ENCODE data around the gene RCOR1.
A peak's percentile ranks its signal among the peaks of the same experiment; 100 is the strongest.

The RCOR1 gene

GRCh38 chr14:102750376-102750775 lies 157.9 kb downstream of the RCOR1 start:
- peak overlapping the region; percentile 84 for H3K4ac ChIP-seq (ENCODE audit: low read length)
- no peaks in the 10 kb centered on the region for H3K27me3 ChIP-seq (ENCODE audit: control insufficient read depth in 3 of 3, insufficient read depth in 3 of 3, low read depth in 1 of 3, low read length in 3 of 3)
- H3K23ac ChIP-seq (ENCODE audit: low read depth, low read length, poor library complexity) = no peak overlapping the region
- H2BK120ac ChIP-seq (ENCODE audit: low read depth, low read length) = peak overlapping the region; percentile 96
- DNase-seq (ENCODE audit: low spot score) = no peak
- H3K4me3 ChIP-seq (ENCODE audit: low read length in 2 of 2) = no peak overlapping the region
- no peaks in the 10 kb centered on the region for H3K79me1 ChIP-seq (ENCODE audit: low read depth, low read length)
- peak overlapping the region; percentile 87 for H2BK5ac ChIP-seq (ENCODE audit: low read length)
- no peaks in the 10 kb centered on the region for H3K36me3 ChIP-seq (replicated peaks in 1 of 2; ENCODE audit: control insufficient read depth in 2 of 2, insufficient read depth in 2 of 2, low read length in 2 of 2)
- peak overlapping the region; percentile 93 for H3K18ac ChIP-seq (ENCODE audit: low read length)
- H2AFZ ChIP-seq (ENCODE audit: low read length) = no peak overlapping the region
- H3K4me2 ChIP-seq (ENCODE audit: insufficient read depth, low read length, poor library complexity, severe bottlenecking) = no peak overlapping the region
- H2BK15ac ChIP-seq (ENCODE audit: low read length) = peak overlapping the region; percentile 98
- H4K8ac ChIP-seq (ENCODE audit: low read depth, low read length) = no peak overlapping the region
- H2BK12ac ChIP-seq (ENCODE audit: low read length) = peak overlapping the region; percentile 46
- no peak overlapping the region for H3K27ac ChIP-seq (replicated peaks; ENCODE audit: low read length)
- H3K14ac ChIP-seq (ENCODE audit: low read length) = peak overlapping the region; percentile 71
- WGBS, 2 donors (ENCODE audit: extremely low coverage in 2 of 2, insufficient read length in 2 of 2, insufficient replicate concordance in 1 of 2) = no CpG with 5 or more reads among the region's 14 CpGs
- no peak overlapping the region for H4K91ac ChIP-seq (ENCODE audit: low read depth, low read length, poor library complexity)
- H3K4me1 ChIP-seq (ENCODE audit: control insufficient read depth in 2 of 2, insufficient read depth in 1 of 2, low read depth in 1 of 2, low read length in 2 of 2) = peaks cover 7 to 14% of the 10 kb centered on the region in 2 donors
- peak overlapping the region; percentile 90 for H2AK5ac ChIP-seq (ENCODE audit: low read depth, low read length)
- H3K9ac ChIP-seq (ENCODE audit: low read depth, low read length, poor library complexity) = no peak overlapping the region
- peaks cover 0 to 1% of the 10 kb centered on the region in 2 donors for H3K9me3 ChIP-seq (replicated peaks in 1 of 2; ENCODE audit: control insufficient read depth in 2 of 2, insufficient read depth in 1 of 2, low read depth in 1 of 2, low read length in 2 of 2)

GRCh38 chr14:102751088-102751487 lies 158.6 kb downstream of the RCOR1 start:
- no peaks in the 10 kb centered on the region for H3K27me3 ChIP-seq (ENCODE audit: control insufficient read depth in 3 of 3, insufficient read depth in 3 of 3, low read depth in 1 of 3, low read length in 3 of 3)
- no peak overlapping the region for H3K4me2 ChIP-seq (ENCODE audit: insufficient read depth, low read length, poor library complexity, severe bottlenecking)
- H2BK5ac ChIP-seq (ENCODE audit: low read length) = peak overlapping the region; percentile 87
- peak overlapping the region; percentile 22 for H2BK12ac ChIP-seq (ENCODE audit: low read length)
- peak overlapping the region; percentile 93 for H3K18ac ChIP-seq (ENCODE audit: low read length)
- peaks cover 7 to 14% of the 10 kb centered on the region in 2 donors for H3K4me1 ChIP-seq (ENCODE audit: control insufficient read depth in 2 of 2, insufficient read depth in 1 of 2, low read depth in 1 of 2, low read length in 2 of 2)
- H3K4me3 ChIP-seq (ENCODE audit: low read length in 2 of 2) = no peak overlapping the region
- H2BK15ac ChIP-seq (ENCODE audit: low read length) = peak overlapping the region; percentile 96
- peak overlapping the region; percentile 90 for H2AK5ac ChIP-seq (ENCODE audit: low read depth, low read length)
- H4K8ac ChIP-seq (ENCODE audit: low read depth, low read length) = no peak overlapping the region
- no peak overlapping the region for H3K4ac ChIP-seq (ENCODE audit: low read length)
- H3K9me3 ChIP-seq (replicated peaks in 1 of 2; ENCODE audit: control insufficient read depth in 2 of 2, insufficient read depth in 1 of 2, low read depth in 1 of 2, low read length in 2 of 2) = peaks cover 0 to 1% of the 10 kb centered on the region in 2 donors
- no peak overlapping the region for H4K91ac ChIP-seq (ENCODE audit: low read depth, low read length, poor library complexity)
- no peak overlapping the region for H2AFZ ChIP-seq (ENCODE audit: low read length)
- no CpG with 5 or more reads among the region's 16 CpGs for WGBS, 2 donors (ENCODE audit: extremely low coverage in 2 of 2, insufficient read length in 2 of 2, insufficient replicate concordance in 1 of 2)
- peak overlapping the region; percentile 56 for H3K14ac ChIP-seq (ENCODE audit: low read length)
- H3K27ac ChIP-seq (replicated peaks; ENCODE audit: low read length) = no peak overlapping the region
- H2BK120ac ChIP-seq (ENCODE audit: low read depth, low read length) = peak overlapping the region; percentile 96
- H3K79me1 ChIP-seq (ENCODE audit: low read depth, low read length) = no peaks in the 10 kb centered on the region
- H3K23ac ChIP-seq (ENCODE audit: low read depth, low read length, poor library complexity) = no peak overlapping the region
- H3K9ac ChIP-seq (ENCODE audit: low read depth, low read length, poor library complexity) = peak overlapping the region; percentile 77
- H3K36me3 ChIP-seq (replicated peaks in 1 of 2; ENCODE audit: control insufficient read depth in 2 of 2, insufficient read depth in 2 of 2, low read length in 2 of 2) = no peaks in the 10 kb centered on the region
- DNase-seq (ENCODE audit: low spot score) = no peak

- H3K9me3 ChIP-seq (replicated peaks in 1 of 2; ENCODE audit: control insufficient read depth in 2 of 2, insufficient read depth in 1 of 2, low read depth in 1 of 2, low read length in 2 of 2) = peaks cover 0 to 1% of the 10 kb centered on the region in 2 donors
- no peak overlapping the region for H4K91ac ChIP-seq (ENCODE audit: low read depth, low read length, poor library complexity)
- peaks cover 7 to 15% of the 10 kb centered on the region in 2 donors for H3K4me1 ChIP-seq (ENCODE audit: control insufficient read depth in 2 of 2, insufficient read depth in 1 of 2, low read depth in 1 of 2, low read length in 2 of 2)
- no peak overlapping the region for H3K4me2 ChIP-seq (ENCODE audit: insufficient read depth, low read length, poor library complexity, severe bottlenecking)
- peak overlapping the region; percentile 11 for H2BK5ac ChIP-seq (ENCODE audit: low read length)
- H3K4ac ChIP-seq (ENCODE audit: low read length) = no peak overlapping the region
- H2AK5ac ChIP-seq (ENCODE audit: low read depth, low read length) = peak overlapping the region; percentile 88
- H3K14ac ChIP-seq (ENCODE audit: low read length) = peak overlapping the region; percentile 21
- no peaks in the 10 kb centered on the region for H3K27me3 ChIP-seq (ENCODE audit: control insufficient read depth in 3 of 3, insufficient read depth in 3 of 3, low read depth in 1 of 3, low read length in 3 of 3)
- peak overlapping the region; percentile 76 for H3K18ac ChIP-seq (ENCODE audit: low read length)
- no peak overlapping the region for H2AFZ ChIP-seq (ENCODE audit: low read length)
- DNase-seq (ENCODE audit: low spot score) = no peak
- H4K8ac ChIP-seq (ENCODE audit: low read depth, low read length) = no peak overlapping the region
- H2BK15ac ChIP-seq (ENCODE audit: low read length) = no peak overlapping the region
- H3K79me1 ChIP-seq (ENCODE audit: low read depth, low read length) = no peaks in the 10 kb centered on the region
- peak overlapping the region; percentile 41 for H2BK12ac ChIP-seq (ENCODE audit: low read length)
- no CpG with 5 or more reads among the region's 14 CpGs for WGBS, 2 donors (ENCODE audit: extremely low coverage in 2 of 2, insufficient read length in 2 of 2, insufficient replicate concordance in 1 of 2)
- no peak overlapping the region for H3K9ac ChIP-seq (ENCODE audit: low read depth, low read length, poor library complexity)
- no peak overlapping the region for H3K27ac ChIP-seq (replicated peaks; ENCODE audit: low read length)
- no peak overlapping the region for H3K4me3 ChIP-seq (ENCODE audit: low read length in 2 of 2)
- no peaks in the 10 kb centered on the region for H3K36me3 ChIP-seq (replicated peaks in 1 of 2; ENCODE audit: control insufficient read depth in 2 of 2, insufficient read depth in 2 of 2, low read length in 2 of 2)
- H3K23ac ChIP-seq (ENCODE audit: low read depth, low read length, poor library complexity) = no peak overlapping the region
- H2BK120ac ChIP-seq (ENCODE audit: low read depth, low read length) = peak overlapping the region; percentile 87
Observed at GRCh38 chr14:102752239-102752847, 159.9 kb downstream of the RCOR1 start.

GRCh38 chr14:102754370-102755262 lies 162.2 kb downstream of the RCOR1 start:
- no peak for DNase-seq (ENCODE audit: low spot score)
- peak overlapping the region; percentile 88 for H2AK5ac ChIP-seq (ENCODE audit: low read depth, low read length)
- H3K14ac ChIP-seq (ENCODE audit: low read length) = no peak overlapping the region
- H3K4me3 ChIP-seq (ENCODE audit: low read length in 2 of 2) = no peak overlapping the region
- no peaks in the 10 kb centered on the region for H3K36me3 ChIP-seq (replicated peaks in 1 of 2; ENCODE audit: control insufficient read depth in 2 of 2, insufficient read depth in 2 of 2, low read length in 2 of 2)
- no peak overlapping the region for H3K4me2 ChIP-seq (ENCODE audit: insufficient read depth, low read length, poor library complexity, severe bottlenecking)
- peaks cover 8% of the 10 kb centered on the region in 2 donors for H3K4me1 ChIP-seq (ENCODE audit: control insufficient read depth in 2 of 2, insufficient read depth in 1 of 2, low read depth in 1 of 2, low read length in 2 of 2)
- H2BK12ac ChIP-seq (ENCODE audit: low read length) = no peak overlapping the region
- no CpG with 5 or more reads among the region's 17 CpGs for WGBS, 2 donors (ENCODE audit: extremely low coverage in 2 of 2, insufficient read length in 2 of 2, insufficient replicate concordance in 1 of 2)
- peak overlapping the region; percentile 90 for H2BK5ac ChIP-seq (ENCODE audit: low read length)
- no peaks in the 10 kb centered on the region for H3K9me3 ChIP-seq (replicated peaks in 1 of 2; ENCODE audit: control insufficient read depth in 2 of 2, insufficient read depth in 1 of 2, low read depth in 1 of 2, low read length in 2 of 2)
- H3K27me3 ChIP-seq (ENCODE audit: control insufficient read depth in 3 of 3, insufficient read depth in 3 of 3, low read depth in 1 of 3, low read length in 3 of 3) = no peaks in the 10 kb centered on the region
- peak overlapping the region; percentile 31 for H3K23ac ChIP-seq (ENCODE audit: low read depth, low read length, poor library complexity)
- no peak overlapping the region for H2AFZ ChIP-seq (ENCODE audit: low read length)
- no peak overlapping the region for H2BK15ac ChIP-seq (ENCODE audit: low read length)
- no peaks in the 10 kb centered on the region for H3K79me1 ChIP-seq (ENCODE audit: low read depth, low read length)
- no peak overlapping the region for H4K8ac ChIP-seq (ENCODE audit: low read depth, low read length)
- H3K18ac ChIP-seq (ENCODE audit: low read length) = peak overlapping the region; percentile 35
- H3K4ac ChIP-seq (ENCODE audit: low read length) = no peak overlapping the region
- H4K91ac ChIP-seq (ENCODE audit: low read depth, low read length, poor library complexity) = no peak overlapping the region
- H3K9ac ChIP-seq (ENCODE audit: low read depth, low read length, poor library complexity) = no peak overlapping the region
- no peak overlapping the region for H2BK120ac ChIP-seq (ENCODE audit: low read depth, low read length)
- H3K27ac ChIP-seq (replicated peaks; ENCODE audit: low read length) = no peak overlapping the region

Data from neuronal stem cell (in vitro differentiated cells).